ENCODE data around the gene KCNG2. TPM values are rescaled to one million over a fixed set of nuclear protein-coding genes. Genes with fewer than 3 reads are reported as not detected.

KCNG2 gene
- total and polyA plus RNA-seq, 4 donors, result 1.3 to 2.2 (median 1.4) TPM

GRCh38 chr18:79900610-79901570 is 103.2 kb downstream of the KCNG2 start:
- no peaks in the 10 kb centered on the region for H3K4me1 ChIP-seq (ENCODE audit: control insufficient read depth, insufficient read depth, low read length)
- H3K9me3 ChIP-seq (ENCODE audit: control insufficient read depth, insufficient read depth, low read length), result peaks cover 4% of the 10 kb centered on the region
- H3K27ac ChIP-seq (ENCODE audit: low read depth, low read length), result no peak overlapping the region
- 95% methylated on average over 26 of the region's 28 CpGs for WGBS (ENCODE audit: insufficient coverage)
- H3K27me3 ChIP-seq (ENCODE audit: control insufficient read depth, insufficient read depth, low read length), result no peaks in the 10 kb centered on the region
- H3K36me3 ChIP-seq (ENCODE audit: control insufficient read depth, insufficient read depth, low read length), result peaks cover 65% of the 10 kb centered on the region
- DNase-seq (ENCODE audit: low read depth in 4 of 6, low spot score in 6 of 6), result no peak
- no peak overlapping the region for H3K4me3 ChIP-seq (ENCODE audit: low read depth, low read length)

DNA sequence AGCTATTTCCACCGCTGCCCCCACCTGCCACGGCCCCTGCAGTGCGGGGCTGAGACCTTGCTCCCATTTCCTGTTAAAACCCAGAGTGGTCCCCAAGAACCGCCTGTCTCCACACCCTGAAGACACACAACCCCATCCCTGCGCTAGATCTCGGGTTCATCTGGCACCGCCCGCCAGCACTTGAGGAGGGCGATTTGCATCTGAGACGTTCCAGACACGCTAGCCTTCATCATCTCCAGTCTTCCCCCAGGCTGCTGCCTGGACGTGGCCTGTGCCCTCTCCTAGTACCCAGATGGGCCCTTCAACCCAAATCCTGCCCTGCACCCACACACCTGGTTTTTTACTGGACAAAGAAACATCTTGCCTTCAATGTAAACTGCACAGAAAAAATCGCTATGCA is 103.9 kb downstream of the KCNG2 start:
- 93% methylated on average over 13 of the region's 13 CpGs for WGBS (ENCODE audit: insufficient coverage)
- peaks cover 4% of the 10 kb centered on the region for H3K9me3 ChIP-seq (ENCODE audit: control insufficient read depth, insufficient read depth, low read length)
- no peaks in the 10 kb centered on the region for H3K27me3 ChIP-seq (ENCODE audit: control insufficient read depth, insufficient read depth, low read length)
- DNase-seq (ENCODE audit: low read depth in 4 of 6, low spot score in 6 of 6), result no peak
- H3K36me3 ChIP-seq (ENCODE audit: control insufficient read depth, insufficient read depth, low read length), result peaks cover 65% of the 10 kb centered on the region
- no peaks in the 10 kb centered on the region for H3K4me1 ChIP-seq (ENCODE audit: control insufficient read depth, insufficient read depth, low read length)
- no peak overlapping the region for H3K4me3 ChIP-seq (ENCODE audit: low read depth, low read length)
- H3K27ac ChIP-seq (ENCODE audit: low read depth, low read length), result no peak overlapping the region

- Histone ChIP-seq H3K4me3 (ENCODE audit: low read depth, low read length) (no peak overlapping the region), H3K27me3 (ENCODE audit: control insufficient read depth, insufficient read depth, low read length) (no peaks in the 10 kb centered on the region), H3K27ac (ENCODE audit: low read depth, low read length) (no peak overlapping the region), H3K4me1 (ENCODE audit: control insufficient read depth, insufficient read depth, low read length) (no peaks in the 10 kb centered on the region), H3K9me3 (ENCODE audit: control insufficient read depth, insufficient read depth, low read length) (peaks cover 3% of the 10 kb centered on the region), H3K36me3 (ENCODE audit: control insufficient read depth, insufficient read depth, low read length) (peaks cover 65% of the 10 kb centered on the region)
- no peak for DNase-seq (ENCODE audit: low read depth in 4 of 6, low spot score in 6 of 6)
- WGBS (ENCODE audit: insufficient coverage), result 92% methylated on average over 8 of the region's 8 CpGs
These were observed 104.3 kb downstream of the KCNG2 start for GRCh38 chr18:79902075-79902474.

DNA sequence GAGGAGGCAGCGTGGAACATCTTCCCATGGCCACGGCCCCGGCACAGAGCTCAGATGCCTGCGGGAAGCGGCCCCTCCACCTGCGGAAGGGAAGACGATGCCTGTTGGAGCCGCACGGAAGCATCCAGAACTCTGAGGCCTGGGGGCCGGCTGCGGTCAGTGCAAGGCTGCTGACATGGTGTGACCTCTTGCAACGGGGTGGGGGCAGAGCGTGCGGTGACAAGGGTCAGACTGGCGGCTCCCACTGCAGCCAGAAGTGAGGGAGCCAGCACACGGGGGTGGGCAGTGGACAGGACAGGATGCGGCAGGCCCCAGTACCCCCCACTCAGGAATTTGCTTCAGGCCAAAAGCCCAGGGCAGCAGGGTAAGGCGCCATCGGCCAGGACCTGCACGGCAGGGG is 104.9 kb downstream of the KCNG2 start:
- no peak for DNase-seq (ENCODE audit: low read depth in 4 of 6, low spot score in 6 of 6)
- WGBS (ENCODE audit: insufficient coverage), result 97% methylated on average over 20 of the region's 20 CpGs
- H3K9me3 ChIP-seq (ENCODE audit: control insufficient read depth, insufficient read depth, low read length), result peaks cover 2% of the 10 kb centered on the region
- H3K4me3 ChIP-seq (ENCODE audit: low read depth, low read length), result no peak overlapping the region
- H3K27ac ChIP-seq (ENCODE audit: low read depth, low read length), result no peak overlapping the region
- H3K4me1 ChIP-seq (ENCODE audit: control insufficient read depth, insufficient read depth, low read length), result no peaks in the 10 kb centered on the region
- H3K27me3 ChIP-seq (ENCODE audit: control insufficient read depth, insufficient read depth, low read length), result no peaks in the 10 kb centered on the region
- peaks cover 68% of the 10 kb centered on the region for H3K36me3 ChIP-seq (ENCODE audit: control insufficient read depth, insufficient read depth, low read length)

DNA sequence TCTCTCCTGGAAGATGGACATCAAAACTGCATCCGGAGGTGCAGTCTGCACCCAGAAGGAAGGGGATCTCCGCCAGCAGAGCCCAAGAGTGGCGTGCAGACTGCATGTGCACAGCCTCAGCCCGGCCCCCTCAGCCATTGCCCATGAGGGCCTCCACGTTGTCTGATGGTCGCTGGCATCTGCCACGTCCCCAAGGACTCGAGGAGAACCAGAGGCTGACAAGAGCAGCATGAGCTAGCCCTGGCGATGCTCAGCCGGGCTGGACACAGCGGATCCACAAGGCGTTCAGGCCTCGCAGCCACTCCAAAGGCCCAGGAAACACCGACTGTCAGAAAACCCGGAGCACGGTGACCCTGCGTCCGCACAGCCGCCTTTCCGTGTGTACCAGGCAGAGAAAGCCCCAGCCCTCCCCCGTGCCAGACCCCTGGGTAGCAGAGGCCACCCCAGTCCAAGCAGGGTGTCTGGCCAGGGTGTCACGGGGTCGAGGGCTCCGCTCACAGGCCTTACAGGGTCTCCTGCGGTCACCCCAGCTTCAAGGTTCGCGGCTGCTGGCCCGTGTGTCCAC is 105.4 kb downstream of the KCNG2 start:
- DNase-seq (ENCODE audit: low read depth in 4 of 6, low spot score in 6 of 6), result no peak
- Histone ChIP-seq H3K27ac (ENCODE audit: low read depth, low read length) (no peak overlapping the region), H3K36me3 (ENCODE audit: control insufficient read depth, insufficient read depth, low read length) (peaks cover 68% of the 10 kb centered on the region), H3K4me3 (ENCODE audit: low read depth, low read length) (no peak overlapping the region), H3K27me3 (ENCODE audit: control insufficient read depth, insufficient read depth, low read length) (no peaks in the 10 kb centered on the region), H3K4me1 (ENCODE audit: control insufficient read depth, insufficient read depth, low read length) (no peaks in the 10 kb centered on the region), H3K9me3 (ENCODE audit: control insufficient read depth, insufficient read depth, low read length) (no peaks in the 10 kb centered on the region)
- WGBS (ENCODE audit: insufficient coverage), result 98% methylated on average over 28 of the region's 28 CpGs

DNA sequence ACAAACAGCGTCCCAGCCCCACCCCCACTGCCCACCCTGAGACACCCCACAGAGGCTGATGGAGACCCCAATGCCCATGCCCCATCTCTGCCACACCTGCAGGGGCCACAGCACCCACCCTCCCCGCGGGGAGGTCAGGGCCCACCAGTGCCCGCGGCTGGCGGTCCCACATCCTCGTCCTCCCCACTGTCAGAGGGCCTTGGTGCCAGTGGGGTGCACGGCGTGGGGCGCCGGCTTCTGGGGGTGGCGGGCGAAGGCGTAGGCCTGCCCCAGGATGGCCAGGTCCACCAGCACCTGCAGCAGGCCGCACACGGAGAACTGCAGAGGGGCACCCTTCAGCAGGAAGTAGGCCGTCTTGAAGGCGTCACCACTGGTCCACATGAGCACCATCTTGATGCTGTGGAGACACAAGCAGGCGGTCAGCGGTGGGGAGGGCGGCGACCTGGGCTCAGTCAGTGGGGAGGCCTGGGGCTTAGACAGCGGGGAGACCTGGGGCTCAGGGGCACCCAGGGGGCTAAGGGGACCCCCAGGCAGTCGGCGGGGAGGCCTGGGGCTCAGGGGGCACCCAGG is 106.1 kb downstream of the KCNG2 start:
- Histone ChIP-seq H3K9me3 (ENCODE audit: control insufficient read depth, insufficient read depth, low read length) (no peaks in the 10 kb centered on the region), H3K4me1 (ENCODE audit: control insufficient read depth, insufficient read depth, low read length) (no peaks in the 10 kb centered on the region), H3K27ac (ENCODE audit: low read depth, low read length) (no peak overlapping the region), H3K27me3 (ENCODE audit: control insufficient read depth, insufficient read depth, low read length) (no peaks in the 10 kb centered on the region), H3K36me3 (ENCODE audit: control insufficient read depth, insufficient read depth, low read length) (peaks cover 66% of the 10 kb centered on the region), H3K4me3 (ENCODE audit: low read depth, low read length) (no peak overlapping the region)
- no peak for DNase-seq (ENCODE audit: low read depth in 4 of 6, low spot score in 6 of 6)
- 98% methylated on average over 25 of the region's 25 CpGs for WGBS (ENCODE audit: insufficient coverage)

GRCh38 chr18:79904357-79905147 is 106.8 kb downstream of the KCNG2 start:
- Histone ChIP-seq H3K36me3 (ENCODE audit: control insufficient read depth, insufficient read depth, low read length) (peaks cover 65% of the 10 kb centered on the region), H3K4me1 (ENCODE audit: control insufficient read depth, insufficient read depth, low read length) (no peaks in the 10 kb centered on the region), H3K27me3 (ENCODE audit: control insufficient read depth, insufficient read depth, low read length) (no peaks in the 10 kb centered on the region), H3K9me3 (ENCODE audit: control insufficient read depth, insufficient read depth, low read length) (no peaks in the 10 kb centered on the region), H3K4me3 (ENCODE audit: low read depth, low read length) (no peak overlapping the region), H3K27ac (ENCODE audit: low read depth, low read length) (no peak overlapping the region)
- 88% methylated on average over 26 of the region's 27 CpGs for WGBS (ENCODE audit: insufficient coverage)
- DNase-seq (ENCODE audit: low read depth in 4 of 6, low spot score in 6 of 6), result no peak

- H3K9me3 ChIP-seq (ENCODE audit: control insufficient read depth, insufficient read depth, low read length), result no peaks in the 10 kb centered on the region
- WGBS (ENCODE audit: insufficient coverage), result 95% methylated on average over 21 of the region's 21 CpGs
- H3K27me3 ChIP-seq (ENCODE audit: control insufficient read depth, insufficient read depth, low read length), result no peaks in the 10 kb centered on the region
- H3K36me3 ChIP-seq (ENCODE audit: control insufficient read depth, insufficient read depth, low read length), result peaks cover 65% of the 10 kb centered on the region
- no peak overlapping the region for H3K4me3 ChIP-seq (ENCODE audit: low read depth, low read length)
- H3K4me1 ChIP-seq (ENCODE audit: control insufficient read depth, insufficient read depth, low read length), result no peaks in the 10 kb centered on the region
- no peak for DNase-seq (ENCODE audit: low read depth in 4 of 6, low spot score in 6 of 6)
- no peak overlapping the region for H3K27ac ChIP-seq (ENCODE audit: low read depth, low read length)
These were observed 107.7 kb downstream of the KCNG2 start for GRCh38 chr18:79905389-79905911.

- H3K27me3 ChIP-seq (ENCODE audit: control insufficient read depth, insufficient read depth, low read length), result no peaks in the 10 kb centered on the region
- H3K27ac ChIP-seq (ENCODE audit: low read depth, low read length), result no peak overlapping the region
- no peak for DNase-seq (ENCODE audit: low read depth in 4 of 6, low spot score in 6 of 6)
- no peaks in the 10 kb centered on the region for H3K9me3 ChIP-seq (ENCODE audit: control insufficient read depth, insufficient read depth, low read length)
- peaks cover under 1% of the 10 kb centered on the region for H3K4me1 ChIP-seq (ENCODE audit: control insufficient read depth, insufficient read depth, low read length)
- H3K4me3 ChIP-seq (ENCODE audit: low read depth, low read length), result no peak overlapping the region
- peaks cover 64% of the 10 kb centered on the region for H3K36me3 ChIP-seq (ENCODE audit: control insufficient read depth, insufficient read depth, low read length)
- WGBS (ENCODE audit: insufficient coverage), result no CpG with 5 or more reads among the region's 1 CpG
These were observed 108.3 kb downstream of the KCNG2 start for GRCh38 chr18:79905993-79906392.

Data from spinal cord (tissue), 10 donors.